ENCODE results near the gene ITGB2. TPM values are rescaled to one million over a fixed set of nuclear protein-coding genes. Genes with fewer than 3 reads are reported as not detected.

Gene ITGB2
- total RNA-seq, 2 donors from 2014 or later, result 240 to 302 TPM

GRCh38 chr21:44840771-44841170, 79.9 kb downstream of the ITGB2 start:
- Mint-ChIP-seq H3K4me1 (no peaks in the 10 kb centered on the region), H3K4me3 (no peak overlapping the region), H3K27me3 (no peaks in the 10 kb centered on the region), H3K9me3 (no peaks in the 10 kb centered on the region), H3K27ac (no peak overlapping the region), H3K36me3 (ENCODE audit: low read depth) (no peaks in the 10 kb centered on the region)
- ATAC-seq (replicated peaks), result no peak

DNA sequence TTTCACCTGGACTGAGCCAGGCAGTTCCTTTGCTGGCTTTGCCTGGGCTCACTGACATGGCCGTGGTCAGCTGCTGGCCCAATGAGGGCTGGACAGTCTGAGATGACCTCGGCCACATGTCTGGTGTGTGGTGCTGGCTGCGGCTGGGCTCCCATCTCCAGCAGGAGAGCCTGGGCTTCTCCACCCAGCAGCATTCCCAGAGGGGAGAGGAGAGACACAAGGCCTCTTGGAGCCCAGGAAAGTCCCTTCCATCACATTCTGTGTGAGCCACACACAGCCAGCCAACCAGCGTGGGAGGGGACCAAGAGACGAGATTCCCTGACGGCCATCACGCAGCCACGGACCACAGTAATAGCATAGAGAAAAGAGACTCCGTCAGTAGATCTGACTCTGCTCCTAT, 81.7 kb downstream of the ITGB2 start:
- no peak for ATAC-seq (replicated peaks)
- no peak overlapping the region for H3K27ac Mint-ChIP-seq
- no peaks in the 10 kb centered on the region for H3K4me1 Mint-ChIP-seq
- no peaks in the 10 kb centered on the region for H3K27me3 Mint-ChIP-seq
- no peaks in the 10 kb centered on the region for H3K9me3 Mint-ChIP-seq
- no peaks in the 10 kb centered on the region for H3K36me3 Mint-ChIP-seq (ENCODE audit: low read depth)
- H3K4me3 Mint-ChIP-seq, result no peak overlapping the region

DNA sequence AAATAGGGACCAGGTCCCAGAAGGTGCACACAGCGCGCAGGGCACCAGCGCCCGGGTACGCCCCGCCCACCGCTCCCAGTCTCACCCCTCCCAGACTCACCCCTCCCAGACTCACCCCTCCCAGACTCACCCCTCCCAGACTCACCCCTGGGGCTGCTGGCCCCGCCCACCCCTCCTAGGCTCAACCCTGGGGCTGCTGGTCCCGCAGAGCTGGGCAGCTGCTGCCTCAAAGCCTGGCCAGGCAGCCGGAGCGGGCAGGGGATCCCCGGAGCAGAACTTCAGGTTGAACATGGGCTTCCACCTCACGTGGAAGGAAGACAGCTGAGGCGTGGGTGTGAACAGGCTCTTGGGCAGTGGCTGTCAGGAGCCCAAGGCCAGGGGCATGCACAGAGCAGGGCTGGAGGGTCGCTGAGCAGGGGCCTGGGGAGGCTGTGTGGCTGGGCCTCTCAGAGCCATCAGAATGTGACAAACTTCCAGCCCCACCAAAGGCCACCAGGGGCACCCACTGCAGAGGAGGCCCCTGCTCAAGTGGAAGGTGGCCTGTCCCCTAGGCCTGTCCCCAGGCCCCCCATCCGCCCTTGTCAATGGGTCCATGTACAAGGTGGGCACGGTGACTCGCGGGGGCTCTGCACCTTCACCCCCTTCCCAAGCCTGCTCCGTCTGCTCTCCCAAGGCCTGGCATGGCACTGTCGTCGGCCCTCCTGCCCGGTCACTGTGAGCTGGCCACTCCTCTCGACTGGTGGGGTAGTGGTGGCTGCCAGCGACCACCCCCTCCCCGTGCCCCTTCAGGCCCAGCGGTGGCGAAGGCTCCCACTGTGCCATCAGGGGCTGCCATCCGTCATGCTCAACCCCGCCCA, 82.4 kb downstream of the ITGB2 start:
- H3K4me3 Mint-ChIP-seq, result no peak overlapping the region
- ATAC-seq (replicated peaks), result no peak

GRCh38 chr21:44837537-44837936, 83.2 kb downstream of the ITGB2 start:
- H3K4me1 Mint-ChIP-seq, result no peaks in the 10 kb centered on the region
- no peak for ATAC-seq (replicated peaks)
- H3K36me3 Mint-ChIP-seq (ENCODE audit: low read depth), result no peaks in the 10 kb centered on the region
- H3K4me3 Mint-ChIP-seq, result no peak overlapping the region
- H3K9me3 Mint-ChIP-seq, result no peaks in the 10 kb centered on the region
- no peak overlapping the region for H3K27ac Mint-ChIP-seq
- H3K27me3 Mint-ChIP-seq, result no peaks in the 10 kb centered on the region

More for the DNA sequence above, 82.4 kb downstream of the ITGB2 start:
- H3K36me3 Mint-ChIP-seq (ENCODE audit: low read depth), result no peaks in the 10 kb centered on the region
- no peaks in the 10 kb centered on the region for H3K27me3 Mint-ChIP-seq
- H3K27ac Mint-ChIP-seq, result no peak overlapping the region
- no peaks in the 10 kb centered on the region for H3K9me3 Mint-ChIP-seq
- no peaks in the 10 kb centered on the region for H3K4me1 Mint-ChIP-seq

- Mint-ChIP-seq H3K27ac (no peak overlapping the region), H3K9me3 (no peaks in the 10 kb centered on the region), H3K36me3 (ENCODE audit: low read depth) (no peaks in the 10 kb centered on the region), H3K27me3 (no peaks in the 10 kb centered on the region), H3K4me3 (no peak overlapping the region), H3K4me1 (no peaks in the 10 kb centered on the region)
- ATAC-seq (replicated peaks), result no peak
Observed at GRCh38 chr21:44836666-44837471, 83.8 kb downstream of the ITGB2 start.

DNA sequence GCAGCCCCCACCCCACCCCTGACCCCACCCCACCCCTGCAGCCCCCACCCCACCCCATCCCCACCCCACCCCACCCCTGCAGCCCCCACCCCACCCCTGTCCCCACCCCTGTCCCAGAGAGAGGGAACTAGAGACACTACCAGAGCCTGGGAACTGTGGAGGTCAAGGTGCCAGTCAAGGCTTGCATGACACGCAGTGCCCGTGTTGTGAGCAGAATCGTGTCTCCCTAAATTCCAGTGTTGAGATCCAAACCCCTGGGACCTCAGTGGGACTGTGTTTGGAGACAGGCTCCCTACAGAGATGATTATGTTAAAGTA, 84.4 kb downstream of the ITGB2 start:
- Mint-ChIP-seq H3K36me3 (ENCODE audit: low read depth) (no peaks in the 10 kb centered on the region), H3K4me3 (no peak overlapping the region), H3K9me3 (no peaks in the 10 kb centered on the region), H3K27ac (no peak overlapping the region), H3K27me3 (no peaks in the 10 kb centered on the region), H3K4me1 (no peaks in the 10 kb centered on the region)
- ATAC-seq (replicated peaks), result no peak

Other genes starting within 250 kb of the ITGB2 start
- gene KRTAP12-1, start 238.7 kb downstream of the ITGB2 start, total RNA-seq, result not detected
- gene KRTAP10-12, start 223.7 kb downstream of the ITGB2 start, total RNA-seq, result not detected
- gene TSPEAR, start 209.3 kb downstream of the ITGB2 start, total RNA-seq, result under 1 TPM in 1 of 2 donors, not detected in 1; 0.08 TPM
- 100 to 1,000 TPM in 1 of 2 donors, 10 to 100 TPM in 1; 88.9 to 136 TPM for gene UBE2G2, start 119.1 kb downstream of the ITGB2 start, total RNA-seq
- gene SUMO3, start 102.8 kb downstream of the ITGB2 start, total RNA-seq, result 10 to 100 TPM; 52.6 to 86.2 TPM
- gene PTTG1IP, start 47.2 kb downstream of the ITGB2 start, total RNA-seq, result 10 to 100 TPM; 76.5 to 78.8 TPM
- 10 to 100 TPM; 28.6 to 56.7 TPM for gene SLX9, start 19.1 kb upstream of the ITGB2 start, total RNA-seq
- gene ADARB1, start 153.7 kb upstream of the ITGB2 start, total RNA-seq, result 10 to 100 TPM; 22.7 to 32.0 TPM